IMR-90 (cell line): Measurements from ENCODE around the gene APOA4. TPM values are rescaled to one million over a fixed set of nuclear protein-coding genes. Genes with fewer than 3 reads are reported as not detected.

ENCODE experiments used
- ATAC-seq: fragments of 200-7000 bp; cut with Tn5 transposase; 2 replicates; pipeline ENCODE4 v1.9.1; 2020; ENCODE audit warnings: low read depth, mild to moderate bottlenecking, moderate library complexity
- BruUV-seq: library from RNA; stranded (reverse); fragments of 400-500 nt; replicated peaks from 2 replicates; lab custom pipeline; 2021; lab: Mats Ljungman, UMichigan
- CTCF ChIA-PET: fragments of 300-600 bp; formaldehyde crosslinking; extraction: SDS; loops from one replicate; lab custom pipeline; 2021; ENCODE audit warnings: antibody characterized with exemption; lab: Yijun Ruan, JAX
- POLR2A ChIA-PET: fragments of 300-600 bp; sonication (Branson Sonifier 250); formaldehyde crosslinking; loops from one replicate; lab custom pipeline; 2022; ENCODE audit warnings: antibody characterized with exemption; ENCODE audit not compliant: unreplicated experiment; lab: Charles Lee
- DNase-seq: peaks from one replicate; pipeline ENCODE4 v3.0.0; 2013
- H2AFZ ChIP-seq: replicated peaks from 2 replicates; pipeline ENCODE3; 2013; ENCODE audit warnings: low read length, mild to moderate bottlenecking; ENCODE audit not compliant: poor library complexity
- H2AK5ac ChIP-seq: 2 replicates; pipeline ENCODE4 v1.6.1; 2013; ENCODE audit warnings: low read depth, low read length, inconsistent platforms
- H2AK9ac ChIP-seq: replicated peaks from 2 replicates; pipeline ENCODE3; 2013; ENCODE audit warnings: mild to moderate bottlenecking, low read depth, low read length, moderate library complexity; ENCODE audit not compliant: poor library complexity
- H2BK120ac ChIP-seq: 2 replicates; pipeline ENCODE4 v1.6.1; 2013; ENCODE audit warnings: low read depth, low read length, inconsistent platforms
- H2BK15ac ChIP-seq: 3 replicates; pipeline ENCODE4 v1.6.1; 2013; ENCODE audit warnings: low read depth, low read length, inconsistent platforms
- H2BK20ac ChIP-seq: 2 replicates; pipeline ENCODE4 v1.6.1; 2013; ENCODE audit warnings: low read depth, mild to moderate bottlenecking, inconsistent platforms, low read length, moderate library complexity
- H2BK5ac ChIP-seq: 2 replicates; pipeline ENCODE4 v1.6.1; 2013; ENCODE audit warnings: mild to moderate bottlenecking, low read depth, low read length, inconsistent platforms; ENCODE audit not compliant: poor library complexity, severe bottlenecking
- H3K14ac ChIP-seq: replicated peaks from 2 replicates; pipeline ENCODE4 v1.6.1; 2013; ENCODE audit warnings: low read depth, low read length, inconsistent platforms
- H3K18ac ChIP-seq: 2 replicates; pipeline ENCODE4 v1.6.1; 2013; ENCODE audit warnings: low read depth, low read length, control low read depth
- H3K23ac ChIP-seq: 2 replicates; pipeline ENCODE4 v1.6.1; 2013; ENCODE audit warnings: low read depth, low read length, inconsistent platforms
- H3K27ac ChIP-seq: 2 replicates; pipeline ENCODE4 v1.5.1; 2013; ENCODE audit warnings: mild to moderate bottlenecking, control low read depth, low read length; ENCODE audit not compliant: insufficient read depth
- H3K27me3 ChIP-seq: 2 replicates; pipeline ENCODE4 v1.6.1; 2013; ENCODE audit warnings: low read length; ENCODE audit not compliant: control insufficient read depth, insufficient read depth
- H3K36me3 ChIP-seq: 2 replicates; pipeline ENCODE4 v1.6.1; 2013; ENCODE audit warnings: low read length, mixed read lengths; ENCODE audit not compliant: control insufficient read depth, insufficient read depth
- H3K4ac ChIP-seq: 2 replicates; pipeline ENCODE4 v1.6.1; 2013; ENCODE audit warnings: low read depth, low read length, inconsistent platforms
- H3K4me1 ChIP-seq: 2 replicates; pipeline ENCODE4 v1.6.1; 2013; ENCODE audit warnings: low read length, mixed read lengths; ENCODE audit not compliant: control insufficient read depth, insufficient read depth
- H3K4me2 ChIP-seq: 2 replicates; pipeline ENCODE4 v1.6.1; 2013; ENCODE audit warnings: low read depth, mild to moderate bottlenecking, control low read depth, low read length, moderate library complexity
- H3K4me3 ChIP-seq: 2 replicates; pipeline ENCODE4 v1.5.1; 2013; ENCODE audit warnings: low read depth, mild to moderate bottlenecking, control low read depth, low read length, moderate library complexity; ENCODE audit not compliant: insufficient read depth
- H3K56ac ChIP-seq: 2 replicates; pipeline ENCODE4 v1.6.1; 2013; ENCODE audit warnings: low read length, inconsistent platforms; ENCODE audit not compliant: insufficient read depth; ENCODE audit errors: extremely low read depth
- H3K79me1 ChIP-seq, 2 experiments: 2 replicates each; pipeline ENCODE4 v1.6.1; 2013; ENCODE audit warnings: low read length in 2 of 2, inconsistent platforms in 1 of 2, low read depth in 1 of 2
- H3K9ac ChIP-seq: 2 replicates; pipeline ENCODE4 v1.6.1; 2013; ENCODE audit warnings: low read depth, low read length, control low read depth
- H3K9me1 ChIP-seq: 2 replicates; pipeline ENCODE4 v1.6.1; 2013; ENCODE audit warnings: low read length, inconsistent platforms; ENCODE audit not compliant: insufficient read depth
- H3K9me3 ChIP-seq: 2 replicates; pipeline ENCODE4 v1.6.1; 2013; ENCODE audit warnings: low read length; ENCODE audit not compliant: control insufficient read depth, insufficient read depth
- H4K20me1 ChIP-seq: 2 replicates; pipeline ENCODE4 v1.6.1; 2013; ENCODE audit warnings: low read length, inconsistent platforms; ENCODE audit not compliant: insufficient read depth
- H4K5ac ChIP-seq: 2 replicates; pipeline ENCODE4 v1.6.1; 2013; ENCODE audit warnings: mild to moderate bottlenecking, low read depth, low read length, control low read depth
- H4K8ac ChIP-seq, 2 experiments: 2 replicates each; pipeline ENCODE4 v1.6.1; 2013; ENCODE audit warnings: low read depth in 2 of 2, low read length in 2 of 2, control low read depth in 1 of 2, inconsistent platforms in 1 of 2
- H4K91ac ChIP-seq: 2 replicates; pipeline ENCODE4 v1.6.1; 2013; ENCODE audit warnings: low read depth, low read length, inconsistent platforms; ENCODE audit not compliant: insufficient read depth
- CTCF ChIP-seq: conservative IDR thresholded peaks from 2 replicates; pipeline ENCODE4 v1.5.1; 2012; ENCODE audit warnings: mild to moderate bottlenecking, low read depth, low read length, improper control_type of control experiment
- ELK1 ChIP-seq: fragments of 150-350 bp; IDR thresholded peaks from 2 replicates; pipeline ENCODE4 v1.6.1; 2016; ENCODE audit warnings: low read depth, mild to moderate bottlenecking, low read length, moderate library complexity, borderline replicate concordance
- RCOR1 ChIP-seq: IDR thresholded peaks from 2 replicates; pipeline ENCODE4 v1.6.1; 2012; ENCODE audit warnings: mild to moderate bottlenecking, low read length, improper control_type of control experiment; ENCODE audit not compliant: insufficient replicate concordance
- WGBS, 2 experiments: methylation state at CpG; one replicate each; pipeline versions ENCODE4 v1.1.5 to v1.1.7; 2013; ENCODE audit warnings: missing lambda C conversion rate in 2 of 2; ENCODE audit not compliant: insufficient read length in 1 of 2; ENCODE audit errors: extremely low coverage in 2 of 2; 5-methylcytosine and 5-hydroxymethylcytosine counted together
- dilution Hi-C: fragments of 300-500 bp; cut with HindIII; formaldehyde crosslinking; loops from one replicate; pipeline ENCODE4 v1.14.3; 2018; ENCODE audit warnings: low sequenced_read_pairs; ENCODE audit not compliant: unreplicated experiment
- in situ Hi-C: fragments of 300-500 bp; cut with MboI; formaldehyde crosslinking; loops from 3 replicates; pipeline ENCODE4 v1.14.3; 2019; ENCODE audit warnings: low sequenced_read_pairs, inconsistent platforms, mixed read lengths
- intact Hi-C: fragments of 100-400 bp; cut with micrococcal nuclease; formaldehyde crosslinking; loops from 2 replicates; pipeline ENCODE4 v1.10.0; 2022
- polyA plus RNA-seq, 3 experiments: library from polyadenylated mRNA; depleted of rRNA; stranded (reverse); fragments of >200 nt; gene quantifications; 2 replicates each; pipeline ENCODE4 v1.2.3, GENCODE V29; 2012; ENCODE audit warnings: low replicate concordance in 1 of 3
- total RNA-seq: library from RNA; depleted of rRNA; stranded (reverse); fragments of >200 nt; gene quantifications from 2 replicates; pipeline ENCODE4 v1.2.3, GENCODE V29; 2012

APOA4 gene
- total and polyA plus RNA-seq, 2 of the 4 experiments (the other 2 are of a cell fraction), result not detected

DNA sequence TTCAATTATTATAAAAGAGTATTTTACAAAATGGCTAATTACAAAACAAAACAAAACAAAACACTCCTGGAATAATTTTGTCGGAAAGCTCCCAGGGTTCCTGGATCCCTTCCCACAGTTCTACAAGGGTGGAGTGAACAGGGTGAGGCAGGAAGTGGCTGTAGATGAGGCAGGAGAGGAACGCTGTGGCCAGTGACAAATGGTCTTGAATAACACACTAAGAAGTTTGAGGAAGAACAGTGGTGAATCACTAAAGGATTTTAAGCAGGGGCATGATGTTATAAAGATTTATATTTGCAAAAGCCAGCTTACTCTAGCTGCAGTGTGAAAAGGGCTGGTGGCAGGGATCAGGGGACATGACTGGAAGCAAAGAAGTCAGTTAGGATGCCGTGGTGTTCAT is 48.1 kb upstream of the APOA4 start (continued):
- TF ChIP-seq ELK1 (no peak), RCOR1 (no peak)

DNA sequence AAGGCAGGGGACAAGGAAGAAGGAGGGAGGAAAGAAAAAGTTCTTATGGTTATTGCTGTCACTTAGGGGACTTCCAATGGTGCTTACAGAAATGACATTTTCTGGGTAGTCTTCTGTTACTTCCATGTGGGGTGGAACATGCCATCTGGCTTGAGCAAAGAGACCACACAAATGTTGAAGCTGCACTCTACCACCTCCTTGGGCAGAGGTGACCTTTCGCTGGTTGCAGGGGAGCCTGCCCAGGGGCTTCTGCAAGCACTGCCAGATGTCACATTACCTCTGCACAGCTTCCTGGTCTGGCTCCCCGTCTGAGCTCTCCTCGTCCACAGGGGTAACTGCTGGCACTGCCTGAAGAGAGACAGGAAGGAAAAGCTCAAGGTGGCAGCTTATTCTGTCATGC is 47.0 kb upstream of the APOA4 start:
- ChIA-PET CTCF (interaction anchor here (1.5 to 1.9 kb wide), 2 partner anchors 12 to 16 kb away, joined by 3 to 4 read pairs; no protein-coding TSS in a partner anchor), POLR2A (no interaction called here)
- dilution Hi-C loops (no loop called here), in situ Hi-C loops (loop anchor here (10.0 kb wide), 1 partner anchor 355 kb away; no protein-coding TSS in a partner anchor), intact Hi-C loops (loop anchor here (5.0 kb wide), 1 partner anchor 78 kb away; the partner anchor contains the start of gene APOA5)
- ATAC-seq, result no peak
- no peak for TF ChIP-seq CTCF
- no peak overlapping the region for H3K27ac ChIP-seq
- H4K8ac ChIP-seq, result no peak overlapping the region
- H3K4ac ChIP-seq, result no peak overlapping the region
- peaks cover 33% of the 10 kb centered on the region for H3K36me3 ChIP-seq
- no TSS peak for BruUV-seq
- H2BK120ac ChIP-seq, result no peak overlapping the region
- H3K4me1 ChIP-seq, result peaks cover 2% of the 10 kb centered on the region; the same call in 1 of the 2 replicates
- H3K4me2 ChIP-seq, result no peak overlapping the region
- no peak overlapping the region for H2BK15ac ChIP-seq
- H2AK9ac ChIP-seq, result no peak overlapping the region
- 0 out of 2 replicates have a peak overlapping the region, but pooled peaks have one; percentile 17 for H3K23ac ChIP-seq
- H3K9me3 ChIP-seq, result no peaks in the 10 kb centered on the region
- H3K9me1 ChIP-seq, result peaks cover 16% of the 10 kb centered on the region
- WGBS, 2 experiments, result no CpG with 5 or more reads among the region's 3 CpGs
- no peaks in the 10 kb centered on the region for H3K27me3 ChIP-seq
- DNase-seq, result no peak
- H3K14ac ChIP-seq, result no peak overlapping the region
- H2AFZ ChIP-seq, result no peak overlapping the region
- no peak overlapping the region for H3K56ac ChIP-seq
- peak overlapping the region; percentile 37; the same call in 1 of the 2 replicates for H2AK5ac ChIP-seq
- peaks cover under 1 to 12% of the 10 kb centered on the region in 2 experiments; a peak in 3 of 4 replicates for H3K79me1 ChIP-seq
- no peak overlapping the region for H2BK5ac ChIP-seq
- no peak overlapping the region for H3K18ac ChIP-seq
- H4K20me1 ChIP-seq, result no peaks in the 10 kb centered on the region
- H2BK20ac ChIP-seq, result no peak overlapping the region
- no peak overlapping the region for H3K4me3 ChIP-seq
- no peak overlapping the region for H4K5ac ChIP-seq
- no peak overlapping the region for H3K9ac ChIP-seq
- H4K91ac ChIP-seq, result no peak overlapping the region
